Brain pericyte (primary cell): ENCODE measurements around the gene GPR158.

ENCODE experiments used
- DNase-seq: peaks from one replicate; pipeline ENCODE4 v3.0.0-alpha.2; 2012; ENCODE audit warnings: low read depth, low spot score

Gene GPR158

DNA sequence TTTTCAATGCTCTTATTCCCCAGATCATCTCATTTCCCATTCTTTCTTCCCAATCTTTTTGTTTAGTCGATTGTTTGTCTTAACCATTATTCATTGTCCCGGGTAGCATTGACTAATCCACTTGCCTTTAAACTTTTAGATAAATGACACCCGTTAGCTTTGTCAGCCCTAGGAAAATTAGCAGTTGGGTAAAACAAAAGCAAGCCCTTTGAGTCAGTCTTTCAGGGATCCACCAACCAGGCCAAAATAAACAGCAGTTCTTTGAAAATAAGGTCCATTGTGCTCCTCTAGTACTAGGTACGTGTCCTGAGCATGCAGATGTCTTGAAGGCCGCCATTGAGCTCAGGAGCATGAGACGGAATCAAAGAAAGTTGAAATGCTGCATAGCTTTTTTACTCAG is 389.6 kb downstream of the GPR158 start:
- no peak for DNase-seq

DNA sequence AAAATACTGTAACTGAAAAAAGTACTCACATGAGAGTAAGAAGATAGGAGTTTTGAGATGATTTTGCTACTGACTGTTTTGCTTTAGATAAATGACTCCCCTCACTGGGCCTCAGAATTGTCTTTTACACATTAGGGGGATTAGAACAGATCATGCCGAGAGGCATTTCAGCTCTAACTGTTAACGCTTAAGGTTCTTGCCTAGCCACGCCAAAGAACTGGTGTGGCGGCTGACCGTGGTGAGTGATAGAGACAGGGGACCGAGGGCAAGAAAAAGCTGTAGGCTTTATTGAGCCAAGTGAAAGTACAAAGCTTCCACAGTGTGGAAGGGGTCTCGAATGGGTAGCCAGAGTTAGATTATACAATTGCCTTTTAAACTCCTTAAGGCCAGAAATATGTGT is 390.8 kb downstream of the GPR158 start:
- DNase-seq, result no peak

DNA sequence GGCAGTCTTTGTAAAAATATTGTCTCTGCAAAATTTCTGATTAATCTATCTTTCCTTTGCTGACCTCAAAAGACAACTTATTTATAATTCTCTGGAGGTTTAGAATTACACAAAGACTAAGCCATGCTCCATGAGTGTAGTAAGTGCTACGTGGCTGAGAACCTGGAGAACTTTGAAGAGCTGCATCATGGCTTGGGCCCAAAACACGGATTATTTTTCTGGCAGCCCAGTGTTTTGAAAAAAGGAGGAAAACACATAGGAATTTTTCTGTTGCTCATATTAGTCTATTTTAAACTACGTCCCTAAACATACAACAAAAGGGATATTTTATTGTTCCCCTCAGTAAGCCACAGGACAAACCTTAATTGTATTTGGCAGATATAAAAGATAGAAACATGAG is 398.5 kb downstream of the GPR158 start:
- no peak for DNase-seq

DNA sequence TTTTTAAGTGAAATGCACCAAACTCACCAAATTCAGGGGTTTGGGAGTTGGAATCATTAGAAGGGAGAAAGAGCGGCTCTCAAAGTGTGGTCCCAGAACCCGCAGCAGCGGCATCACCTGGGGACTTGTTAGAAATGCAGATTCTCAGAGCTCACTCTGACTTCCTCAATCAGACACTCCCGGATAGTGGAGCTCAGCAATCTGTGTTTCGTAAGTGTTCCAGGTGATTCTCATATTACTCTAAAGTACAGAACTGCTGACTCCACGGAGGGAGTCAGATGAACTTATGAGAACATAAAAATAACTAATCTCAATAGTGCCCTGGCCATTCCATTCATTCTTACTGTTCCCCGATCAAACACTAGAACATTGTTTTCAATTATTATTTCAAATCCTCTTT is 400.5 kb downstream of the GPR158 start:
- DNase-seq, result no peak

DNA sequence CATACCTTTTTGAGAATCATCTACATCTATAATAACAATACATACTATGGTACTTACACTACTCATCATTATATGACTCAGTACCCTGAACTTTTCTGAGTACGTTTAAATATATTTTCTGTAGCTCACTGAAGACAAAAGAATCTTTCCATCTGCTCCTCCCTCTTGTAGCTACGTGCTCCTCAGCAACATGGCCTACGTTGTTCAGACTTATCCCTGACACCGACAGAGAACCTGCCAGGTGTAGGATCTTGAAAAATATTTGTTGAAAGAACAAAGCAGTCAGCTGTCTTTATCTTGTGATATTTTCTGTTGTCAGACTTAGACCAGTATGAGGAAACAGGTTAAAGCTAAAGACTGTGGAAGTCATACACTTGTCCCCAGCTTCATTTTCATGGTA is 403.3 kb downstream of the GPR158 start:
- no peak for DNase-seq

DNA sequence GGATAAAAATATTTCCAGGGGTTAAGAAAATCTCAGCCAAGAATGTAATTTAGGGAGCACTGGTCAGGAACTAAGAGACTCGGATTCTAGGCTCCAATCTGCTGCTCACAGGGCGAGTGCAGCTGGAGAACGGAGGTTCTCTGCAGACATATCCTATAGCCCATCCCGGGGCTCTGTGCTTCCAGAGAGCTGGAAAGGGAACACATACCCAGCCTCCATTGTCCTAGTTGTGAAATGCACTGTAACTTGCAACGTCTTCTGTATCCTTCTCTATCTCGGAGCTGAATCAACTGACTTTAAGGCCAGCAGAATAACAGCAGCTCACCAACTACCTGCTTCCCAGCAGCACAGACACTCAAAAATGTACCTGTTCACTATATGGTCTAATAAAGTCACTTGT is 408.2 kb downstream of the GPR158 start:
- no peak for DNase-seq

DNA sequence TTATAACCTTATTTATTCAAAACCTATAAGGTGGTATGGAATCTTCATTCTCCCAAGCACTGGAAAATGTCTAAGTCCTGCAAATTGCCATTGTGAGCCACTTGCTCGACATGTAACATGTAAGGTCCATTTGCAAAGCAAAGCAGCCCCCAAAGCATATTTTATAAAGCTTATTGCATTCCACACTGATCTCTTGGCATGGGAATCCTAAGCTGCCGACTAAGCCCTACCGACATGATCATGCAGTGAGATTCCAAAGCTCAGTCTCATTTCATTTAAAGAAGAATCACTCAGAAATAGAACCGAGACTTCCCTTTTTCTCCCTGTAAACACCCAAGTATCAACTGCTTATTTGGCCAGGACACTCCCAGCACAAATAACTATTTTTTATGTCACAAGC is 425.9 kb downstream of the GPR158 start:
- DNase-seq, result no peak

DNA sequence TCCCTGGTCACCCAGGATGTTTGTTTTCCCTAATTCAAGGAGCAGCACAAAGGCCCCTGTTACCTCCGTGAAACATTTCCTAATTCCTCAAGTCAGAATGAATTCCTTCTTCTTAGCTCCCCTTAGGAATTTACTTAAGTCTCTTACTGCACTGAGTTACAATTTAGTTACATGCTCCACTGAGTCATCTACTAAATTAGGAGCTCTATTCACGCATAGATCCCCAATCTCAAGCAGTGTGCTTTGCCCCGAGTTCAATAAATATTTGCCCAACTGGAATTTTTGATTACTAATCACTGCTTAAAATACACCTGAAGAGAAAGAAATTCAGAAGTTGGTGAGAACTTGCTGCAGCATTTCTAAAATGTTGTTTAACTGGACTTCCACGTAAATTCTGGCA is 429.8 kb downstream of the GPR158 start:
- no peak for DNase-seq

DNA sequence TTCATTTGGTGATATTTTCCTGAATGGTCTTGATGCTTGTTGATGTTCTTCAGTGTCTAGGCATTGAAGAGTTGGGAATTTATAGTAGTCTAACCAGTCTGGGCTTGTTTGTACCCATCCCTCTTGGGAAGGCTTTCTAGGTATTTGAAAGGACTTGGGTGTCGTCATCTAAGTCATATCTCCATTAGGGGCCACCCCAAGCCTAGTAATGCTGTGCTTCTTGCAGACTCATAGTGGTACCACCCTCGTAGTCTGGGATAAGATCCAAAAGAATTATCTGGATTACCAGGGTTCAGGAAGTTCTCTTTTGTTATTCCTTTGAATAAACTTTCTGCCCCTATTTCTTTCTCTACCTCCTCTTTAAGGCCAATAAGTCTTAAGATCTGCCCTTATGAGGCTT is 439.9 kb downstream of the GPR158 start:
- DNase-seq, result no peak

DNA sequence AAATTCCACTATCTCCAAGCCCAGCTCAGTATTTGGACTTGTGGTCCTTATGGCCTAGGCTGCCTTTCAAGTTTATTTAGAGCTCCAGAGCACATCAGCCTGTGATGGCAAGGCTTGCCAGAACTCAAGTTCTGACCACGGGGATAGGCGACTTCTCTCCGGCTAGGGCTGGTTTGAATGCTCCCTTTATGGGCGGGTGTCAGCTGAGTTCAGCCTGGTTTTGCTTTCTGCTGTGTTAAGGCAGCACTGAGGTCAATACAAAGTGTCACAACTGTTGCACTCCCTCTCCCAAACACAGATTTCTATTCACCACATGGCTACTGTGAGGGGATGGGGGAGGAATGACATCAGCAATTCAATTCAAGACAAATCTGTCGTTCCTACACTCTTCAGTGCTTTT is 441.1 kb downstream of the GPR158 start:
- no peak for DNase-seq

DNA sequence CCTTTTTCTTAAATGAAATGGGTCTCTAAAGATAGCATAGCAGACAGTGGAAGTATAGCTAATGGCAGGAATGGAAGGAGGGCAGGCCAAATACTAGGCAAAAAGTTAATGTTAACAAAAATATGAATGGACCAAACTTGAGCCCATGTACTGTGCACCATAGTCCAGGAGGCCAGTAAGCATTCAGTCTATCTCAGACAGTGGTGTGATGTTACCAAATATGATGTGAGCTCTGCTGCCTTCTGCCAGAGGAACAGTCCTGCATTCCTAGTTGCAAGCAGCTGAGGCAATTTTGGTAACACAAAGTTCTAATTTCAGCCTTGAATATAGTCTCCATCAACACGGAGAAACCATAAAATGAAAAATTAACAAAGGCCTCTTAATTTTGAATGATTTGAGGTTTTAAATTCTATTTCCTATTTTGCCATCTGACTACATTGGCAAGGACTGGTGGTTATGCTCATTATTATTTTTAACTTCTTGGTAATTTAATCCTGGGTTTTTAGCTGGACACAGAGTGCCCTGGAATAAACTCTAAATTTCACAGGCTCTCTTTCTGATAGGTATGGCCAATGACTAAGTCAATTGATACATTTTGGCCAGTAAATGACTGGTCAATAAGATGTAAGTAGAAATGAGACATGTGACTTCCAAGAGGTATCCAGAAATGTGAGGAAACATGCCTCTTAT is 442.2 kb downstream of the GPR158 start:
- DNase-seq, result no peak

DNA sequence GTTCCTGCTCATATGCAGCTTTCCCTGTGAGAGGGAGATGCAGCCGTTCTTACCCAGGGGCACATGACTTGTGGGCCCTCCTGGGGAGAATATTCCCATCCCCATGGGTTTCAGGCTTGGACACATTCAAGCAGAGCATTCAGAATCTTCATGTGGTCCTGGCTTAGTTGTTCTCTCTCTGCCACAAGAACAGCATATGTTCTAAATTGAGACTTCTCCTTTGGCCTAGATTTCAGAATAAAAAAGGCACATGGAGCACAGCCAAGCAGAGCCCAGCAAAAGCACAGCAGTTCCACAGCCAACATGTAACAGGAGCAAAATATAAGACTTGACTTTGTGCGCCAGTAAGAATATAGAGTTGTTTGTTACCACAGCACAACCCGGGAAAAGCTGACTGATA is 452.8 kb downstream of the GPR158 start:
- DNase-seq, result no peak

DNA sequence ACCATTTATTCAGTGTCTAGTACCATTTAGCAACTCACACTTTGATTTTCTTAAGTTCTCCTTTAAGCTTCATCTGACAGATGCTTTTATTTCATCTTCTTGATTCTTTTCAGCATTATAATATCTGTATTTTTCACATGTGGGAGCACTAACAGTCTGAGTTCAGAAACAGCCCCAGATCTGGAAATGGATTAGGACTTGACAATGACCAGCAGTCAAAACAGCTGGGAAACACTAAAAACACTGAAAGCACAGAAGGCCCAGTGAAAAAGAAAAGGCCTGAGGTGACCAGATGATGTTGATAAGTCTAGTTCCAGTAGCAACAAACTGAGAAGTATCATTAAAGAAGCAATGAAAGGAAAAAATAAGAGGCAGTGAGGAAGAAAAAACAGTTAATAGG is 454.5 kb downstream of the GPR158 start:
- no peak for DNase-seq

DNA sequence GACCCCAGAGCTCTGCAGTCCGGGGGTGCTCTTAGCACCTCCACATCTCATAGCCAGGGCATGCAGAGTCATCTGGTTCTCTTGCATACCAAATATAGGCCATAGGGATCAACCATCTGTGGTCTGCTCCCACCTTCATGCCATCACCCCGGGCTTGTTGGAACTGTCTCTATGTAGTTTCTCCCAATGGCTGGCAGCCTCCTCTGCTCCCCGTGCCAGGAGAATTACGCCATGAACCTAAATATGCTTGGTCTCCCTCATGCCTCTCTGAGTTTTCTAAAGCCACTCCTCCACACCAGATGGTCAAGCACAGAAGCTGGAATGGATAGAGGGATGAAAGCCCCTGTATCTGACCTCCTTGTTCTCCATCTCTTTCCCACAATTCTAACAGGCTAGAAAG is 456.7 kb downstream of the GPR158 start:
- no peak for DNase-seq

DNA sequence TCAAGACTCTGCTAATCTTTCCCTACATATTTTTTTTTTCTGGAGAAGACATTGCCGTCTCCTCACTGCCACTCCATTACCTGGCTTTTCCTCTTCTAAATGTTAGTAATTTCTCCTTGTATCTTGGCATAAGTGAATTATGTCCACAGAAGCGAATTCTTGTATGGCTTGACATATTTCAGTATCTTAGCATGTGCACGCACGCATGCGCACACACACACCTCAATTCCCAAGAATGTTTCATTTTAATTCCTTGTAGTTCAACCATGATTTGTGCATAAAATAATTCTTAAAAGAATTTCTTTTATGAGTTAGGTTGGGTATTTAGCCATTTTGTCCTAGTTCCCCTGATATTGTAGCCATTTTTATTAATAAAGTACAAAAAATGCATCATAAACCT is 458.0 kb downstream of the GPR158 start:
- no peak for DNase-seq

DNA sequence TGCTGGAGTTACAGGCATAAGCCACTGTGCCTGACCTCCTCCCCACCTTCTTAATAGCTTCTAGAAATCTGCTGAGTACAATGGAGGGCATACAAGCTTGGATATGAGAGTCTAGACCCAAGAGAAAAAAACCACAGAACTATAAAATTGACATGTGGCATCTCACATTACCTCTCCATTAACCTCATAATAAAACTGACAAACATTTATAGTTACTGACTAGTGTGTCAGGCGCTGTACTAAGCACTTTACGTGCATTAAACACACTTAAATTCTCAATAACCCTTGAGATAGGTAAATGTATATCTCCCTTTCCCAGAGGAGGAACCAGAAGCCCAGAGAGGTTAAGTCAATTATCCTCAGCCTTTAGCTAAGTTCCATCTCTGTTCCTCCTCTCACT is 458.7 kb downstream of the GPR158 start:
- DNase-seq, result no peak

DNA sequence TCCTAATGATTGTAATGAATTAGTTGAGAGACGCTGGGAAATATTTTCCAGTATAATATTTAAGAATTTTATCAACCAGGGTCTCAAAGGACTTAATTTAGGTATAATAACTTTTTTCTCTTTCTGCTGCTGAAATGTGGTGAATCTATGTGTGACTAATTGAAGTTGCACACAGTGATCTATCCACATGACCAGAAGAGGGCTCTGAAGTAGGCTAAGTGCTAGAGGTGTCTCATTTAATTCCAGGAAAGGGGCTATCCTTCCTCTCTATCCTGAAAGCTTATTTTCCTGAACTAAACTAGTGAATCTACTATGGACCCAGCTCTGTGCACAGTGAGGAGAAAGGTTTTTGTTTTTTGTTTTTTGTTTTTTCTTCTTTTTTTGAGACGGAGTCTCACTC is 464.8 kb downstream of the GPR158 start:
- DNase-seq, result no peak

DNA sequence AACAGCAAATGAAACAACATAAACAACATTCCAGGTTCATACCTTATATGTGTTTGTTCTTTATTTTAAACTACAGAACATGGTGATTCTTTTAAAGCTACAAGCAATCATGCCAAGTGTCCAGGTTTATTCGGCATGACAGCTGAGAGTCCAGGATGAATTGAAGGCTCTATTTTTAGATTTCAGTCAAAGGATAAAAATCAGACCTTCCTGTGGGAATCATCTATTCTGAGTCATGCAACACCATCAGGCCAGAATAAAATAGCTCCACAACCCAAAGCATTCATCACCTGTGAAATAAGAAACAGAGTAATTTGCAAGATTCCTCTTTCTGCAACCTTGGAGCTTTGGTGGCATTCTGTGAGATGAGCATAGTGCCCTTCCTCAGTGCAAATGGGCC is 466.8 kb downstream of the GPR158 start:
- no peak for DNase-seq

DNA sequence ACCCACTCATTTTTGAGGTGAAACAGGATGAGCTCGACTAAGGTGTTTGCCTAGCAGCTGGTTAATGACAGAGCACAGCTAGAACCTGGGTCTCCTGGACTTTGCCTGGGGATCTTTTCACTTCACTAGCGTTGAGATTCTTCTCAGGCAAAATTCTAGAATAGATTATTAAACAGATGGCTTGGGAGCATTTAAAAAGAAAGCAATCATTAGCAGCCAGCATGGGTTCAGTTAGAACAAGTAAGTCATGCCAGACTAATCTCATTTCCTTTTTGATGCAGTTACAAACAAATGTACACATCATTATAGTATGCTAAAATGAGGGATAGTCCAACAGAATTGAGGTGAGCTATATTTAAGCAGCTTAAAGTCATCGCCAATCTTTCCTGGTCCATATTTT is 467.9 kb downstream of the GPR158 start:
- no peak for DNase-seq

DNA sequence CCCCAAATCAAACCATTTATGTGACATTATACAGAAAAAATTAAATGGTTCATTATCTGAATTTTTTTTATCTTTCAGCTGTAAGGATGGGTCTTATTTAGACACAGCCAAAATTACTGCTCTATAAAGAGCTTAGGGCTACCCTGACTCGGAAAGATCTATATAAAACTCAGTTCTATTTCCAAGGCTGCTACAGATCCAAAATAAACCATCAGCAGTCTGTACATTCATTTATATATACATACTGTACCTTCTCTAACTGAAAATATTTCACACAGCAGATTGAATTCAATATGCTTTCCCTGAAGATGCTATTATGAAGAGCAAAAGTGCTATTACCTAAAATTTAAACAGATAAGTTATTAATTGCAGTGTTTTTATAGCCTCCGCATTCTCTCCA is 471.6 kb downstream of the GPR158 start:
- DNase-seq, result no peak

DNA sequence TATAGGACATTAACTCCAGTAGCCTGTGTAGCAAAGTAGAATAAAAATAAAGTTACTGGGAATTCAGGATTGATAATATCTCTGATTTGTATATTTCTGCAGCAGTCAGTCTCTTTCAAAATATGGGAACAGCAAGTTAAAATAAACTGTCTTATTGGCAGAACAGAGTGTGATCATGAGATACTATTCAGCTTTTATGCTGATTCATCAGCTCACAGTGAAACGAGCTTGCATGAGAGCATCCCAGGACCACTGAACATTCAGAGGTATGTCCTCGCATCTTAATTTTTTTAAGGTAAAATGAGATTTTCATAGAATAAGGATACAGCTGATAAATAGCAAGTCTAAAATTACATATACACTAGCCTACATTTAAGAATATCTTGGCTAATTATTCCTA is 476.7 kb downstream of the GPR158 start:
- DNase-seq, result no peak
